Spinal cord (tissue), 10 donors: ENCODE measurements around the gene LRRFIP1. TPM values are rescaled to one million over a fixed set of nuclear protein-coding genes. Genes with fewer than 3 reads are reported as not detected.

ENCODE experiments used
- DNase-seq, 6 donors: peaks; one replicate each; pipeline versions ENCODE4 v3.0.0 to v3.0.0-alpha.2; 2013 to 2015; ENCODE audit warnings: low spot score in 6 of 6, low read depth in 4 of 6
- H3K27ac ChIP-seq: one replicate; pipeline ENCODE4 v1.5.1; 2013; ENCODE audit warnings: low read depth, low read length, control low read depth
- H3K27me3 ChIP-seq: one replicate; pipeline ENCODE4 v1.6.1; 2013; ENCODE audit warnings: low read length; ENCODE audit not compliant: control insufficient read depth, insufficient read depth
- H3K36me3 ChIP-seq: one replicate; pipeline ENCODE4 v1.6.1; 2013; ENCODE audit warnings: low read length; ENCODE audit not compliant: control insufficient read depth, insufficient read depth
- H3K4me1 ChIP-seq: one replicate; pipeline ENCODE4 v1.6.1; 2013; ENCODE audit warnings: low read length; ENCODE audit not compliant: control insufficient read depth, insufficient read depth
- H3K4me3 ChIP-seq: one replicate; pipeline ENCODE4 v1.5.1; 2013; ENCODE audit warnings: low read depth, low read length, control low read depth
- H3K9me3 ChIP-seq: one replicate; pipeline ENCODE4 v1.6.1; 2013; ENCODE audit warnings: low read length; ENCODE audit not compliant: control insufficient read depth, insufficient read depth
- WGBS: methylation state at CpG from one replicate; pipeline ENCODE4 v1.1.5; 2013; ENCODE audit warnings: missing lambda C conversion rate; ENCODE audit not compliant: insufficient coverage; 5-methylcytosine and 5-hydroxymethylcytosine counted together
- polyA plus RNA-seq, 2 donors: library from polyadenylated mRNA; unstranded; fragments of 120-200 nt; gene quantifications; one replicate each; pipeline ENCODE4 v1.2.1, GENCODE V29; 2013; ENCODE audit not compliant: insufficient read length in 2 of 2
- total RNA-seq, 2 donors: library from RNA; depleted of rRNA in 1 of 2; stranded (reverse); fragments of 120-200 nt in 1 of 2; fragments of >200 nt in 1 of 2; gene quantifications; one replicate each; pipeline versions ENCODE4 v1.2.3 to v1.2.4, GENCODE V29; 2013 to 2014
- donor health status: healthy.

Gene LRRFIP1
- total and polyA plus RNA-seq, 4 donors: 36.5 to 56.1 (median 55.2) TPM

GRCh38 chr2:237699870-237700511 lies 72.6 kb downstream of the LRRFIP1 start:
- peak overlapping the region; percentile 75 for H3K27ac ChIP-seq
- peaks cover 58% of the 10 kb centered on the region for H3K4me1 ChIP-seq
- H3K27me3 ChIP-seq: no peaks in the 10 kb centered on the region
- 71% methylated on average over 17 of the region's 19 CpGs for whole genome bisulfite sequencing
- no peak overlapping the region for H3K4me3 ChIP-seq
- no peaks in the 10 kb centered on the region for H3K9me3 ChIP-seq
- H3K36me3 ChIP-seq: peaks cover 6% of the 10 kb centered on the region
- peak in 1 of 6 donors; percentile 24 for DNase-seq

- peaks cover 57% of the 10 kb centered on the region for H3K4me1 ChIP-seq
- 21% methylated on average over 12 of the region's 13 CpGs for WGBS
- H3K27me3 ChIP-seq: no peaks in the 10 kb centered on the region
- H3K4me3 ChIP-seq: no peak overlapping the region
- H3K27ac ChIP-seq: peak overlapping the region; percentile 75
- peaks cover 8% of the 10 kb centered on the region for H3K36me3 ChIP-seq
- no peaks in the 10 kb centered on the region for H3K9me3 ChIP-seq
- peak in 3 of 6 donors; percentile 48 to 91 (median 72) for DNase-seq
Observed at GRCh38 chr2:237700512-237701032, 73.2 kb downstream of the LRRFIP1 start.

GRCh38 chr2:237701033-237701858 lies 73.9 kb downstream of the LRRFIP1 start:
- Histone ChIP-seq H3K27ac (peak overlapping the region; percentile 75), H3K4me1 (peaks cover 57% of the 10 kb centered on the region)
- 74% methylated on average over 15 of the region's 17 CpGs for WGBS

DNA sequence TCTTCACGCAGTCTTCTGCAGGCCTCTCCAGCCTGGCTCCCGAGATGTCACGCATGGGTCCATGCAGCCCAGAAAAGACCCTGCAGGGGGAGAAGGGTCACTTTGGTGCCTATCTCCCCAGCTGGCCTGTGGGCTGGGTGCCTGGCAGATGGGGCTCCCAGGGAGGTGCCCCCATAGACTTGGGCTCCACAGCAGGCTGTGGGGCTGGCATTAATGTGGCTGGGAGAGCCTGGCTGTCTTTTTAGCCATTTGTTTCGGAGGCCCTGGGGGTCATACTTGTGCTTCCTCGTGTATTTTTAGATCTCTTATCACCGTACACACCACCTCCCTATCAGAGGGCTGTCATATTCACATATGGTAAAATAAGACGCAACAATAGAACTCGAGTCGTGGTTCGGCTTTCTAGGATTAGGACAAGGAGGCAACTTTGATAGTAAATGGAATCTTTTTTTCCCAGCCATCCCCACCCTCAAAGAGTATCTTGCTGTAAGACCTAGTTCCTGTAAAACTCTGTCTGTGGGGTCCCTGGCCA lies 74.5 kb downstream of the LRRFIP1 start:
- H3K9me3 ChIP-seq: no peaks in the 10 kb centered on the region
- peak overlapping the region; percentile 62 for H3K27ac ChIP-seq
- peaks cover 51% of the 10 kb centered on the region for H3K4me1 ChIP-seq
- 87% methylated on average over 4 of the region's 10 CpGs for WGBS
- H3K27me3 ChIP-seq: no peaks in the 10 kb centered on the region
- H3K4me3 ChIP-seq: no peak overlapping the region
- DNase-seq: no peak
- H3K36me3 ChIP-seq: peaks cover 8% of the 10 kb centered on the region

More at GRCh38 chr2:237701033-237701858, 73.9 kb downstream of the LRRFIP1 start:
- H3K27me3 ChIP-seq: no peaks in the 10 kb centered on the region
- DNase-seq: no peak
- no peaks in the 10 kb centered on the region for H3K9me3 ChIP-seq
- no peak overlapping the region for H3K4me3 ChIP-seq
- peaks cover 8% of the 10 kb centered on the region for H3K36me3 ChIP-seq

- H3K4me3 ChIP-seq: no peak overlapping the region
- peak overlapping the region; percentile 62 for H3K27ac ChIP-seq
- peak in 1 of 6 donors; percentile 31 for DNase-seq
- no peaks in the 10 kb centered on the region for H3K9me3 ChIP-seq
- H3K27me3 ChIP-seq: no peaks in the 10 kb centered on the region
- 46% methylated on average over 11 of the region's 17 CpGs for WGBS
- peaks cover 49% of the 10 kb centered on the region for H3K4me1 ChIP-seq
- peaks cover 8% of the 10 kb centered on the region for H3K36me3 ChIP-seq
Observed at GRCh38 chr2:237702441-237703391, 75.3 kb downstream of the LRRFIP1 start.

GRCh38 chr2:237704501-237705434 lies 77.4 kb downstream of the LRRFIP1 start:
- Histone ChIP-seq H3K4me1 (peaks cover 41% of the 10 kb centered on the region), H3K27me3 (no peaks in the 10 kb centered on the region), H3K36me3 (peaks cover 18% of the 10 kb centered on the region), H3K4me3 (no peak overlapping the region), H3K9me3 (no peaks in the 10 kb centered on the region), H3K27ac (no peak overlapping the region)
- DNase-seq: no peak
- 96% methylated on average over 12 of the region's 15 CpGs for WGBS

GRCh38 chr2:237706257-237706656 lies 78.9 kb downstream of the LRRFIP1 start:
- Histone ChIP-seq H3K36me3 (peaks cover 19% of the 10 kb centered on the region), H3K4me3 (no peak overlapping the region), H3K4me1 (peaks cover 26% of the 10 kb centered on the region), H3K27ac (no peak overlapping the region), H3K27me3 (no peaks in the 10 kb centered on the region), H3K9me3 (no peaks in the 10 kb centered on the region)
- 98% methylated on average over 5 of the region's 5 CpGs for WGBS
- no peak for DNase-seq

DNA sequence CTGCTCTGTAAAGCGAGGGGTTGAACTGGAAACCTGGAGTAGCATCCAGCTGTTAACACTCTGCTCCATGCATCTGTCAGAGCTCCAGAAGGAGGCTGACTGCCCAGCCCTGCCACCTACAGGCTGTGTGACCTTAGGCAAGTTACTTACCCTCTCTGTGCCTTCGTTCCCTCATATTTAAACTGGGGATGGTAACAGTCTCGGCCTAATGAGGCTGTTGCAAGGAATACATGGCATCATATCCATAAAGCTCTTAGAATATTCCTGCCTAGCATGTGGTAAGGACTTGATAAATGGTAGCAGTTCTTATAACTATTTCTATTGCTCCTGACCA lies 80.6 kb downstream of the LRRFIP1 start:
- WGBS: 100% methylated on average over 1 of the region's 3 CpGs
- DNase-seq: no peak
- Histone ChIP-seq H3K27ac (no peak overlapping the region), H3K36me3 (peaks cover 29% of the 10 kb centered on the region), H3K9me3 (no peaks in the 10 kb centered on the region), H3K4me3 (no peak overlapping the region), H3K27me3 (no peaks in the 10 kb centered on the region), H3K4me1 (peaks cover 9% of the 10 kb centered on the region)
